Colonic mucosa (tissue), 4 donors: ENCODE measurements around the gene SHC3. TPM values are rescaled to one million over a fixed set of nuclear protein-coding genes. Genes with fewer than 3 reads are reported as not detected.

ENCODE experiments used
- DNase-seq: peaks from one replicate; pipeline ENCODE4 v3.0.0-alpha.2; 2020
- H3K27ac ChIP-seq: fragments of 200-600 bp; one replicate; pipeline ENCODE4 v1.8.0; 2021
- H3K27me3 ChIP-seq: fragments of 200-600 bp; one replicate; pipeline ENCODE4 v1.8.0; 2021
- H3K36me3 ChIP-seq: fragments of 200-600 bp; one replicate; pipeline ENCODE4 v1.8.0; 2021
- H3K4me1 ChIP-seq: fragments of 200-600 bp; one replicate; pipeline ENCODE4 v1.8.0; 2021; ENCODE audit warnings: mild to moderate bottlenecking
- H3K4me3 ChIP-seq: fragments of 200-600 bp; one replicate; pipeline ENCODE4 v1.8.0; 2021
- H3K9ac ChIP-seq, 2 donors: one replicate each; pipeline ENCODE4 v1.7.0; 2013; ENCODE audit warnings: control low read depth in 2 of 2, low read depth in 2 of 2, low read length in 2 of 2
- H3K9me3 ChIP-seq: fragments of 200-600 bp; one replicate; pipeline ENCODE4 v1.8.0; 2021
- intact Hi-C: fragments of 100-400 bp; cut with DNase I; formaldehyde crosslinking; loops from one replicate; pipeline ENCODE4 v1.14.1; 2022
- total RNA-seq, 2 donors: library from RNA; stranded (reverse); fragmentation: NEBNext Ultra II Directional in 1 of 2; extraction: Animal tissue kit (Norgen Biotek cat#: 25700) in 1 of 2; gene quantifications; one replicate each; pipeline ENCODE4 v1.2.1, GENCODE V29; 2021
- TF ChIP-seq, protein P1 (sequence below): fragments of 200-600 bp; IDR thresholded peaks from one replicate; pipeline ENCODE4 v1.8.0; 2022; ENCODE audit warnings: antibody characterized with exemption, mild to moderate bottlenecking
- donor health status: healthy.
- donor health status: DM: no; HTN: no; CAD: no.
- donor health status: DM: no; HTN: no; CAD: no.

The SHC3 gene, protein sequence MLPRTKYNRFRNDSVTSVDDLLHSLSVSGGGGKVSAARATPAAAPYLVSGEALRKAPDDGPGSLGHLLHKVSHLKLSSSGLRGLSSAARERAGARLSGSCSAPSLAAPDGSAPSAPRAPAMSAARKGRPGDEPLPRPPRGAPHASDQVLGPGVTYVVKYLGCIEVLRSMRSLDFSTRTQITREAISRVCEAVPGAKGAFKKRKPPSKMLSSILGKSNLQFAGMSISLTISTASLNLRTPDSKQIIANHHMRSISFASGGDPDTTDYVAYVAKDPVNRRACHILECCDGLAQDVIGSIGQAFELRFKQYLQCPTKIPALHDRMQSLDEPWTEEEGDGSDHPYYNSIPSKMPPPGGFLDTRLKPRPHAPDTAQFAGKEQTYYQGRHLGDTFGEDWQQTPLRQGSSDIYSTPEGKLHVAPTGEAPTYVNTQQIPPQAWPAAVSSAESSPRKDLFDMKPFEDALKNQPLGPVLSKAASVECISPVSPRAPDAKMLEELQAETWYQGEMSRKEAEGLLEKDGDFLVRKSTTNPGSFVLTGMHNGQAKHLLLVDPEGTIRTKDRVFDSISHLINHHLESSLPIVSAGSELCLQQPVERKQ
- total RNA-seq, result under 1 TPM; 0.32 to 0.58 TPM

DNA sequence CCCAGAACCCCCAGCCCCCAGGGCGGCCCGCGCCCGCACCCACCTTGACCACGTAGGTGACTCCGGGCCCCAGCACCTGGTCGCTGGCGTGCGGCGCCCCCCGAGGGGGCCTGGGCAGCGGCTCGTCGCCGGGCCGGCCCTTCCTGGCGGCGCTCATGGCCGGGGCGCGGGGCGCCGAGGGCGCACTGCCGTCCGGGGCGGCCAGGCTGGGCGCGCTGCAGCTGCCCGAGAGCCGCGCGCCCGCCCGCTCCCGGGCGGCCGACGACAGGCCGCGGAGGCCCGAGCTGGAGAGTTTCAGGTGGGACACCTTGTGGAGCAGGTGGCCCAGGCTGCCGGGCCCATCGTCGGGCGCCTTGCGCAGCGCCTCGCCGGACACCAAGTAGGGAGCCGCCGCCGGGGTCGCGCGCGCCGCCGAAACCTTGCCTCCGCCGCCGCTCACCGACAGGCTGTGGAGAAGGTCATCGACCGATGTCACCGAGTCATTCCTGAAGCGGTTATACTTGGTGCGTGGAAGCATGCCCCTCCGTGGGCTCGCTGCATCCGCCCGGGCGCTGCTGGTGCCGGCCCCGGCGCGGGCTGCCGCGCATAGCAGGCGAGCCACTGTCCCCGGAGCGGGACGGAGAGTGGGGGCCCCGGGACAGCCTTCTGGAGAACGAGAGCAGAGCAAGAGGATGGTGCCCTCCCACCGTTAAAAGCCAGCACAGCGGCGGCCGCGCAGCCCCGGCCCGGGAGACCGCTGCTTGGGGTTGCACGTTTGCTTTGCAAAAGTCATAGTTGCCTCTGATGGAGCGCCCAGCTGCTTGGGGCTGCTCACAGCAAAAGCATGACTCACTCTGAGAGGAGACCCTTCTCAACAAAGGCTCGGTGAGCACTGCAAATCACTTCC is at the start of gene SHC3:
TSS of gene SHC3 (minus strand) at position 875 of the 886 bp plus-strand sequence. CDS start at position 517, 358 bp downstream.
- intact Hi-C loops, result loop anchor here (5.0 kb wide), 1 partner anchor 99 kb away; no protein-coding TSS in a partner anchor
- no peaks in the 10 kb centered on the region for H3K36me3 ChIP-seq
- H3K27me3 ChIP-seq, result peaks cover 30% of the 10 kb centered on the region
- H3K9me3 ChIP-seq, result no peaks in the 10 kb centered on the region
- TF ChIP-seq, protein P1, sequence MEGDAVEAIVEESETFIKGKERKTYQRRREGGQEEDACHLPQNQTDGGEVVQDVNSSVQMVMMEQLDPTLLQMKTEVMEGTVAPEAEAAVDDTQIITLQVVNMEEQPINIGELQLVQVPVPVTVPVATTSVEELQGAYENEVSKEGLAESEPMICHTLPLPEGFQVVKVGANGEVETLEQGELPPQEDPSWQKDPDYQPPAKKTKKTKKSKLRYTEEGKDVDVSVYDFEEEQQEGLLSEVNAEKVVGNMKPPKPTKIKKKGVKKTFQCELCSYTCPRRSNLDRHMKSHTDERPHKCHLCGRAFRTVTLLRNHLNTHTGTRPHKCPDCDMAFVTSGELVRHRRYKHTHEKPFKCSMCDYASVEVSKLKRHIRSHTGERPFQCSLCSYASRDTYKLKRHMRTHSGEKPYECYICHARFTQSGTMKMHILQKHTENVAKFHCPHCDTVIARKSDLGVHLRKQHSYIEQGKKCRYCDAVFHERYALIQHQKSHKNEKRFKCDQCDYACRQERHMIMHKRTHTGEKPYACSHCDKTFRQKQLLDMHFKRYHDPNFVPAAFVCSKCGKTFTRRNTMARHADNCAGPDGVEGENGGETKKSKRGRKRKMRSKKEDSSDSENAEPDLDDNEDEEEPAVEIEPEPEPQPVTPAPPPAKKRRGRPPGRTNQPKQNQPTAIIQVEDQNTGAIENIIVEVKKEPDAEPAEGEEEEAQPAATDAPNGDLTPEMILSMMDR, result no peak
- H3K27ac ChIP-seq, result peak within 1 kb of the TSS; percentile 62
- peaks cover 14% of the 10 kb centered on the region for H3K4me1 ChIP-seq
- peak within 1 kb of the TSS; percentile 28 for H3K4me3 ChIP-seq
- DNase-seq, result no peak
- peak within 1 kb of the TSS; percentile 50 to 75 for H3K9ac ChIP-seq

DNA sequence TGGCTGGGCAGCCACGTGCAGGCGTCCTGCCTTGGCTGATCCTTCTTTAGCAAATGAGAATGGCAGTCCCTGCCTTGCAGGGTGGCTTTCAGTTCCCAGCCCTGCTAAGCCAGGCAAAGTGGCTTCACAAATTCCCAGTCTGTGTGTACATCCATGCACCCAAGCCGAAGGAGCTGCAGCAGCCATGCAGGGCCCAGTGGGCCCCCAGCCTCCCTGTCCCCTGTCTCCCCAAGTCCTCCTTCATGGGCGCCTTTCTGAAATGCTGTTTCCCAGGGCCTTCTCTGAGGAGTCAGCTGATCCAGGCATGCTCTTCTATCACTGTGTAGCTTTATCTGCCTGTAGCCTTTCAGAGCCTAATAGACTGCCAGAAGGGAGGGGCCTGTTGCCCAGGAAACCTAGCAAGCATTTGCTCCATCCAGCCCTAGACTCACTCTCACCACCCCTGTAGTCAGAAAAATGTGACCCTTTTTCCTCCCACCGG is 47.4 kb upstream of the SHC3 start:
- Histone ChIP-seq H3K27me3 (no peaks in the 10 kb centered on the region), H3K27ac (no peak overlapping the region), H3K9me3 (no peaks in the 10 kb centered on the region), H3K4me1 (no peaks in the 10 kb centered on the region), H3K9ac (no peak overlapping the region), H3K4me3 (no peak overlapping the region), H3K36me3 (no peaks in the 10 kb centered on the region)
- intact Hi-C loops, result no loop called here
- TF ChIP-seq, protein P1, result no peak
- no peak for DNase-seq

DNA sequence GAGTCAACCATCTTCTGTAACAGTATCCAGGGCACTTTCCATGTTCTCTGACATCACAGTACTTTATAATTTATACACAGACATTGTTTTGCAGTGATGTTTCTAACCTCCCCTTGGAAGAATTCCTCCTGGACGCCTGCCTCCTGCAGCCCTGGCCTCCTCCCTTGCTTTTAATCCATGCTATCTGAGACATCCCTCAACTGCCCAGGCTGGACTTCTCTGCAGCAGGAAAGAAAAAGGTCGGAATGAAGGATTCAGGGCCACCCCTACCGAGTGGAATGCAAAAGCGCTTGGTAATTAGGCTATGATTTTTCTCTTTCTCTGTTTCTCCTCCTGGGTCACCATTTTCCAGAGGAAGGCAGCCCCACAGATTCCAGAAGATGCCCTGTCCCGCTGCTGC is 47.0 kb upstream of the SHC3 start:
- TF ChIP-seq, protein P1, result no peak

DNA sequence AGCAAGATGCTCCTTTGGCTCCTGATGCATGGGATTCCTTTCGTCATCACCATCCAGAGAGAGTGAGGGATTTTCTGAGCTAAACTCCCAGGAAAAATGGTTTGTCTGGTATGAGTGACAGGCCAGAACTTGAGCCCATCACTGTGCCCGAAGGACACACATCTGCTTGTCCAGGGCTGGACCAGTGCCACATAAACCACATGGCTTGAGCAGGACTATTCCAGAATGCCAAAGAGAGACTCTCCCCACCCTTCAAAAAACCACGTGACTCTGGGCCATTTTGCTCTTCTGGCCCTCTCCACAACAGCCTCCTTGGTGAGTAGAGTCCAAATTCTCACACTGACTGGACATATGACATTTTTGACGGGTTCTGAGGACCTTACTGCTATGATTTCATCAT is 46.4 kb upstream of the SHC3 start:
- Histone ChIP-seq H3K36me3 (no peaks in the 10 kb centered on the region), H3K4me3 (no peak overlapping the region), H3K4me1 (no peaks in the 10 kb centered on the region), H3K27ac (no peak overlapping the region), H3K9ac (no peak overlapping the region), H3K9me3 (no peaks in the 10 kb centered on the region), H3K27me3 (no peaks in the 10 kb centered on the region)
- DNase-seq, result no peak
- TF ChIP-seq, protein P1, result no peak
- intact Hi-C loops, result no loop called here

More for the DNA sequence above, 47.0 kb upstream of the SHC3 start:
- no peak overlapping the region for H3K27ac ChIP-seq
- H3K4me1 ChIP-seq, result no peaks in the 10 kb centered on the region
- H3K4me3 ChIP-seq, result no peak overlapping the region
- H3K27me3 ChIP-seq, result no peaks in the 10 kb centered on the region
- no peaks in the 10 kb centered on the region for H3K36me3 ChIP-seq
- no peak overlapping the region for H3K9ac ChIP-seq
- intact Hi-C loops, result no loop called here
- no peak for DNase-seq
- H3K9me3 ChIP-seq, result no peaks in the 10 kb centered on the region

DNA sequence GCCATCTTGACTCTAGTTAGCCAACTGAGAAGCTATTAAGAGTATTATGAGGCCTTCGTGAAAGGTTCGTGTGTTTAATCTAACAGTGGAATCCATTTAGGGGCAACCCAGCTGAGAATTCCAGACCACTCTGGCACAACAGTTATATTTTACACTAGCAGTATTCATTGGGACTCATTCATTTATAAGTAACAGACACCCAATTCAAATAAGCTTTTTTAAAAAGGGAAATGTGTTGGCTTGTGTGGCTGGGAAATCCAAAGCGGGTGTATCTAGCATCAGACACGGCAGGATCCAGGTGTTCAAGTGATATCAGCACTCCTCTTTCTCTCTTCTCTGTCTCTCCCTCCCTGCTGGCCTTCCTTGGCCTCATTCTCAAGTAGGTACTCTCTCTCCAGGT is 46.0 kb upstream of the SHC3 start:
- no peaks in the 10 kb centered on the region for H3K4me1 ChIP-seq
- H3K9me3 ChIP-seq, result no peaks in the 10 kb centered on the region
- no peaks in the 10 kb centered on the region for H3K36me3 ChIP-seq
- H3K27me3 ChIP-seq, result no peaks in the 10 kb centered on the region
- intact Hi-C loops, result no loop called here
- no peak overlapping the region for H3K4me3 ChIP-seq
- H3K27ac ChIP-seq, result no peak overlapping the region
- TF ChIP-seq, protein P1, result no peak
- H3K9ac ChIP-seq, result no peak overlapping the region
- no peak for DNase-seq
